Retinal pigment epithelial cell (primary cell): ENCODE data around the gene PRKACA.

Experiments used
- DNase-seq: peaks from one replicate; pipeline ENCODE4 v3.0.0-alpha.2; 2010; ENCODE audit warnings: low read depth
- H3K4me3 ChIP-seq: 2 replicates; pipeline ENCODE4 v1.5.1; 2011; ENCODE audit warnings: mild to moderate bottlenecking, low read length, control low read depth, moderate library complexity
- TF ChIP-seq, protein P1 (sequence below): conservative IDR thresholded peaks from 2 replicates; pipeline ENCODE4 v1.5.1; 2011; ENCODE audit warnings: low read depth, low read length, control low read depth, inconsistent platforms

PRKACA gene

DNA sequence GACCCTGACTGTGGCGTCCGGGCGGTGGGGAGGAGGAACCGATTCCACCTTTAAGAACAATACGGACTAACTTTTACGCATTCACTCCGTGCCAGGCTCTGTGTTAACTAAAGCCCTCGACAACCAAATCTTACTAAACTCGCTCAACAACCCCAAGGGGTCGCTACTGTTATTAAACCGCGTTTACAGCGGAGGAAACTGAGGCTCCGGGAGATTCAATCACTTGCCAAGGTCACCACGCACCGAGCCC, 28.2 kb downstream of the PRKACA start:
- TF ChIP-seq, protein P1, sequence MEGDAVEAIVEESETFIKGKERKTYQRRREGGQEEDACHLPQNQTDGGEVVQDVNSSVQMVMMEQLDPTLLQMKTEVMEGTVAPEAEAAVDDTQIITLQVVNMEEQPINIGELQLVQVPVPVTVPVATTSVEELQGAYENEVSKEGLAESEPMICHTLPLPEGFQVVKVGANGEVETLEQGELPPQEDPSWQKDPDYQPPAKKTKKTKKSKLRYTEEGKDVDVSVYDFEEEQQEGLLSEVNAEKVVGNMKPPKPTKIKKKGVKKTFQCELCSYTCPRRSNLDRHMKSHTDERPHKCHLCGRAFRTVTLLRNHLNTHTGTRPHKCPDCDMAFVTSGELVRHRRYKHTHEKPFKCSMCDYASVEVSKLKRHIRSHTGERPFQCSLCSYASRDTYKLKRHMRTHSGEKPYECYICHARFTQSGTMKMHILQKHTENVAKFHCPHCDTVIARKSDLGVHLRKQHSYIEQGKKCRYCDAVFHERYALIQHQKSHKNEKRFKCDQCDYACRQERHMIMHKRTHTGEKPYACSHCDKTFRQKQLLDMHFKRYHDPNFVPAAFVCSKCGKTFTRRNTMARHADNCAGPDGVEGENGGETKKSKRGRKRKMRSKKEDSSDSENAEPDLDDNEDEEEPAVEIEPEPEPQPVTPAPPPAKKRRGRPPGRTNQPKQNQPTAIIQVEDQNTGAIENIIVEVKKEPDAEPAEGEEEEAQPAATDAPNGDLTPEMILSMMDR: peak; percentile 26
- H3K4me3 ChIP-seq: peak overlapping the region; percentile 37
- DNase-seq: no peak

DNA sequence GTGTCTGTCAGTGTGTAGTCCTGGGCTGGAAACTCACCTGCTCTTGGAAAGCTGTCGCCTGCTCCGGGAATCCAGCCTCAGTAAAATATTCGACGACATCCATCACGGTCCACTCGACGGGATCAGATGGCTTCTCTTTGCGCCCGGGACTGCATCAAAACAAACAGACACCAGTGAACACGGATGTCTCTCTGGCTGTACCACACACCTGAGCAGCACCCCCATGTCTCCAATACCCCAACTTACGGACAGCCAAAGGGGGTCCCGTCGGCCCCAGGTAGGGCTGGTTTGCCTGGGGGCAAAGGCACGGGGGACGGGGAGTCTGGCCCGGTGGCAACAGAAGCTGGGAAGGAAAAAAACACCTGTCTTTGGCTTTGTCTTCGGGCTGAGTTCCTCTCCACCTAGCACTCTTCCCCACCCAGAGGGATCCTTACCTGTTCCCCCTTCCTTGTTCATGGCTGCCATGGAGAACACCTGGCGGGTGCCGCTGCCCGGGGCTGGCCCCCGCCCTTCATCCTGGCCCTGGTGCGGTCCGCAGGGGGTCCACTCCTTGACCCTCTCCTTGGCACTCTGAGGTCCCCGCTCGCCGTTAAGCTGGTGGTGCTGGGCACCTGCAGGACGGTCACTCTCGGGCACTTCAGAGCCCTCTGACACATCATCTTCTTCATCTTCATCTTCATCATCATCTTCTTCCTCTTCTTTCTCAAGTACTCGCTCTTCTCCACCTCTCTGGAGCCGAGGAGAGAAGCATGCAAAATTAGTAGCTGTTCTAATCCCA, 28.7 kb downstream of the PRKACA start:
- TF ChIP-seq, protein P1: no peak
- DNase-seq: no peak
- H3K4me3 ChIP-seq: peak overlapping the region; percentile 37

DNA sequence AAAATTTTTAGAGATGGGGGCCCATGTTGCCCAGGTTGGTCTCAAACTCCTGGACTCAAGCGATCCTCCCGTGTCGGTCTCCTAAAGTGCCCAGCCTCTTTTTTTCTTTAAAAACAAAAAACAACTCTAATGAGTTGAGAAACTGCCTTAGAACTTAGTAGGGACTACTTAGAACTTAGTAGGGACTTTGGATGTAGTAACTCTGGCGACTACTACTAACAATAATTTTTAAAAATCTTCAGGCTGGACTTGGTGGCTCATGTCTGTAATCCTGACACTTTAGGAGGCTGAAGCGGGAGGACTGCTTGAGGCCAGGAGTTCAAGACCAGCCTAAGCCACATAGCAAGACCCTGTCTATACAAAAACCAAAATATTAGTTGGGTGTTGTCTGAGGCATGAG, 31.5 kb downstream of the PRKACA start:
- no peak for DNase-seq
- TF ChIP-seq, protein P1: no peak

DNA sequence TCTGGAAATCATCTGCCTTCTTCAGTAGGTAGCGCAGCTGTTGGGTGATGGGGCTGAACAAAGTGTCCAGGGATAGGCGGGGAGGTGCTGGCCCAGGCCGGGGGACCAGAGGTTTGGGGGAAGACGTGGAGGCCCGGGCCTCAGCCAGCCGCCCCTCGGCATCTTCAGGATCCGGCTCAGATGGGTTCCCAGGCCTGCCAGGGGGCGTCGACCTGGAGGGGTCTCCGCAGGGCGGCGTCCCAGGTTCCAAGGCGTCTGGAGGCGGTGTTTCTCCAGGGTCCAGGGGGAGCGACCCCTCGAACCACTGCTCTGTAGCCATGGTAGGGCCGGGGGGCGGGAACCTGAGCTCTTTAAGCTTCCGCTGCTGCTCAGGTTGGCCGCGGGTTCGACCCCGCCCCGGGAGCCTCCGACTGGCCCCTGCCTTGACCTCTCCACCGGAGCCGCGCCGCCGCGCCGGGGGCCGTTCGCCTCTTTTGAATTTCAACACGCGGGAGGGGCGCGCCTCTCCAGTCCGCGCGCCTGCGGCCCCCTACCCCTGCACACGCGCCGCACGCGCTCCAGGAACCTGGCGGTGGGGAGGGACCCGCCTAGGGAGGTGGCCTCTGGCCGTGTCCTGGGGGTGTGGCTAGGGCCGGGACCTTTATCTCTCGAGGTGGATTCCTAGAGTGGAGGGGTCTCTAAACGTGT, 32.1 kb downstream of the PRKACA start, which contains the start of gene C19orf67:
Gene C19orf67 (minus strand): TSS at position 475 of the 687 bp plus-strand sequence. CDS start 156 bp downstream, at position 319.
- H3K4me3 ChIP-seq: no peak within 1 kb of the TSS
- TF ChIP-seq, protein P1: no peak
- no peak for DNase-seq

More for the DNA sequence above, 31.5 kb downstream of the PRKACA start:
- H3K4me3 ChIP-seq: no peak overlapping the region

DNA sequence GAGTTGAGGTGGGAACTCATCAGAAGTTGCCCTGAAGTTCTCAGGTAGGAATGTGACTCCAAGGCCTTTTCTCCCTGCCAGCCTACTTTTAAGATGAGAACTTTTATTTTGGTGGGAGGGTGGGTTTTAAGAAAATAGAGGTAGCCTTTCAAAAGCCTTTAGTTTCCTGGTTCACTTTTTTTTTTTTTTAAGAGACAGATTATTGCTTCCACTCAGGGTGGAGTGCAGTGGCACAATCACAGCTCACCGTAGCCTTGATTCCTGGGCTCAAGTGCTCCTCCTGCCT, 34.9 kb downstream of the PRKACA start:
- no peak for DNase-seq
- TF ChIP-seq, protein P1: no peak
- no peak overlapping the region for H3K4me3 ChIP-seq

DNA sequence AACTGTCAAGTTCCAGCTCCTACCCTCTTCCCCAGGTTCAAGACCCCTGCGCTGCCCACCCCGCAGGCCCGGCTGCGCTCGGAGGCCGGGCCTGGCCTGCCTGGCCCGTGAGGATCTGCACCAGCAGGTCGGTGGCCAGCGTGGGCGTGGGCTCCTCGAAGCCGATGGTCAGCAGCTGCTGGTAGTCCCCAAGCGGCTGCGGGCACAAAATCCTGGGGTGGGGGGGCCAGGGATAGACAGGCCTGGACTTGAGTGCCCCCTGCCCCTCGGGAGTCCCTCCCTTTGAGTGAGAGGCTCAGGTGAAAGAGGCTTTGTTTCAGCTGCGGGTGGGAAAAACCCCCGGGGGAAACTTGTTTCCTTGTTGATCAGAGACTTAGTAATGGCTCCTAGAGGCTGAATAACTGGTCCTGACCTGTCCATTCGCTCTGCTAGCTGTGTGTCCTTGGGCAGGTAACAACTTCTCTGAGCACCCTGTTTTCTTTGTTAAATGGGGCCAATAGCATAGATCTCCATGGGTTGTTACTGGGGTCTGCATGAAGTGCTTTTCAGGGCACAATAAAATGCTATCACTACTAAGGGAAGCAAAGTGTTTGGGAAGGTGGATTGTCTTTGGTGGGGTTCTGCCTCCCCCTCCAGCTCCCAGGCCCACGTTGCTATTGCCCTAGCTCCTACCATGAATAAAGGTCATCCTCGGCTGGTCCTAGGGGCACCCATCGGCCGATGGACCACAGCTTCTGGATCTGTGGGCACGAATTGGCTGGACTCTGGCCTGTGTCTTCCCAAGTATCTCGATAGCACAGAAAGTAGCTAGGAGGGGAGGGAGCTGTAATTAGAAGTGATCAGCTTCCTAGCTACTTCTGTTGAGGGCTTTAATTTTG, 35.5 kb downstream of the PRKACA start:
- DNase-seq: no peak
- H3K4me3 ChIP-seq: peak overlapping the region; percentile 63
- TF ChIP-seq, protein P1: no peak
